Body of pancreas (tissue), 4 donors: ENCODE measurements around the gene DAPP1.

Experiments used
- CTCF ChIP-seq, 7 experiments: fragments of 450-650 bp in 4 of 7; fragments of 200-600 bp in 3 of 7; sonication (generic) in 3 of 7; IDR thresholded peaks; one replicate each; pipeline ENCODE4 v1.5.1; 2016 to 2019; ENCODE audit warnings: antibody characterized with exemption in 7 of 7
- POLR2A ChIP-seq, 3 donors: fragments of 450-650 bp; IDR thresholded peaks; one replicate each; pipeline ENCODE4 v1.6.1; 2016; ENCODE audit warnings: antibody characterized with exemption in 3 of 3, mild to moderate bottlenecking in 2 of 3

- TF ChIP-seq CTCF (IDR thresholded peaks at IDR 0.05) (no peak), POLR2A (IDR thresholded peaks at IDR 0.05) (no peak)
Observed at GRCh38 chr4:99822734-99823133, 6.1 kb downstream of the DAPP1 start.
